ENCODE data around the gene POLD1. TPM values are rescaled to one million over a fixed set of nuclear protein-coding genes. Genes with fewer than 3 reads are reported as not detected.
A peak's percentile ranks its signal among the peaks of the same experiment; 100 is the strongest.

POLD1 gene
- total RNA-seq, 6 experiments from 2014 or later, result 21.7 to 37.8 (median 33.7) TPM

DNA sequence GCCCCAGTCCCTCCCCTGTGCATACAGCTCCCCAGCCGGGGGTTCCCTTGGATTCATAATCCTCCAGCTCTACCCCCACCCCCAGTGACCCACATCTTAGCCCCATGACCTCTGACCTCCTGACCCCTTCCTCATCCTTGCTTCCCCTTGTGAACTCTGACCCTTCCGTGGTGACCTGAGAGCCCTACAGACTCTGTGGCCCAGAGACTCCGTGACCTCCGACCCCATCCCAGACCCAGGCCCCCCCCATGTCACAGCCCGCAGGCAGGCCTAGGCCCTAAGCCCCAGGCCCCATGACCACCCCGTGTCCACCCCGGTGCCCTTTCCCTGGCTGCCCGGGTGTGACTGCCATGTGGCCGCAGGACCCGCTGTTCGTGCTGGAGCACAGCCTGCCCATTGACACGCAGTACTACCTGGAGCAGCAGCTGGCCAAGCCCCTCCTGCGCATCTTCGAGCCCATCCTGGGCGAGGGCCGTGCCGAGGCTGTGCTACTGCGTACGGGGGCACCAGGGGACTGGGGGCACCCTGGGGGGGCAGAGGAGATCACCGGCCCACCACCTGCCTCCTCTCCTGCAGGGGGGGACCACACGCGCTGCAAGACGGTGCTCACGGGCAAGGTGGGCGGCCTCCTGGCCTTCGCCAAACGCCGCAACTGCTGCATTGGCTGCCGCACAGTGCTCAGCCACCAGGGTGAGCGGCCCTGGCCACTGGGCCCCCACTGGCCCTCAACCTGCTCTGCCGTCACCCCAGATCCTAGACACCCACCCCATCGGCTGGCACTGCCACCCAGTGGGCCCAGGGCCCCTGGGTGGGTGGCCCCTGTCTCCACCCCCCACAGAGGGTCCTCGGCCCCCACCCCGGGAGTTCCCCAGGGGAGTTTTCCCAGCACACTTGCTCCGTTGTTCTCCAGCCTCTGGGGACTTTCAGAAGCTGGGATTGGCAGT lies 32.2 kb downstream of the POLD1 start:
- Mint-ChIP-seq H3K36me3 (ENCODE audit: low read depth) (peaks cover 11% of the 10 kb centered on the region; the same call in 1 of the 2 replicates), H3K9me3 (no peaks in the 10 kb centered on the region), H3K4me3 (no peak overlapping the region), H3K27ac (no peak overlapping the region), H3K27me3 (ENCODE audit: insufficient read depth) (peaks cover 6% of the 10 kb centered on the region), H3K4me1 (ENCODE audit: low read depth) (peaks cover 6% of the 10 kb centered on the region)
- no peak for DNase-seq
- TF ChIP-seq, protein P1, sequence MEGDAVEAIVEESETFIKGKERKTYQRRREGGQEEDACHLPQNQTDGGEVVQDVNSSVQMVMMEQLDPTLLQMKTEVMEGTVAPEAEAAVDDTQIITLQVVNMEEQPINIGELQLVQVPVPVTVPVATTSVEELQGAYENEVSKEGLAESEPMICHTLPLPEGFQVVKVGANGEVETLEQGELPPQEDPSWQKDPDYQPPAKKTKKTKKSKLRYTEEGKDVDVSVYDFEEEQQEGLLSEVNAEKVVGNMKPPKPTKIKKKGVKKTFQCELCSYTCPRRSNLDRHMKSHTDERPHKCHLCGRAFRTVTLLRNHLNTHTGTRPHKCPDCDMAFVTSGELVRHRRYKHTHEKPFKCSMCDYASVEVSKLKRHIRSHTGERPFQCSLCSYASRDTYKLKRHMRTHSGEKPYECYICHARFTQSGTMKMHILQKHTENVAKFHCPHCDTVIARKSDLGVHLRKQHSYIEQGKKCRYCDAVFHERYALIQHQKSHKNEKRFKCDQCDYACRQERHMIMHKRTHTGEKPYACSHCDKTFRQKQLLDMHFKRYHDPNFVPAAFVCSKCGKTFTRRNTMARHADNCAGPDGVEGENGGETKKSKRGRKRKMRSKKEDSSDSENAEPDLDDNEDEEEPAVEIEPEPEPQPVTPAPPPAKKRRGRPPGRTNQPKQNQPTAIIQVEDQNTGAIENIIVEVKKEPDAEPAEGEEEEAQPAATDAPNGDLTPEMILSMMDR (IDR thresholded peaks at IDR 0.05), result no peak

DNA sequence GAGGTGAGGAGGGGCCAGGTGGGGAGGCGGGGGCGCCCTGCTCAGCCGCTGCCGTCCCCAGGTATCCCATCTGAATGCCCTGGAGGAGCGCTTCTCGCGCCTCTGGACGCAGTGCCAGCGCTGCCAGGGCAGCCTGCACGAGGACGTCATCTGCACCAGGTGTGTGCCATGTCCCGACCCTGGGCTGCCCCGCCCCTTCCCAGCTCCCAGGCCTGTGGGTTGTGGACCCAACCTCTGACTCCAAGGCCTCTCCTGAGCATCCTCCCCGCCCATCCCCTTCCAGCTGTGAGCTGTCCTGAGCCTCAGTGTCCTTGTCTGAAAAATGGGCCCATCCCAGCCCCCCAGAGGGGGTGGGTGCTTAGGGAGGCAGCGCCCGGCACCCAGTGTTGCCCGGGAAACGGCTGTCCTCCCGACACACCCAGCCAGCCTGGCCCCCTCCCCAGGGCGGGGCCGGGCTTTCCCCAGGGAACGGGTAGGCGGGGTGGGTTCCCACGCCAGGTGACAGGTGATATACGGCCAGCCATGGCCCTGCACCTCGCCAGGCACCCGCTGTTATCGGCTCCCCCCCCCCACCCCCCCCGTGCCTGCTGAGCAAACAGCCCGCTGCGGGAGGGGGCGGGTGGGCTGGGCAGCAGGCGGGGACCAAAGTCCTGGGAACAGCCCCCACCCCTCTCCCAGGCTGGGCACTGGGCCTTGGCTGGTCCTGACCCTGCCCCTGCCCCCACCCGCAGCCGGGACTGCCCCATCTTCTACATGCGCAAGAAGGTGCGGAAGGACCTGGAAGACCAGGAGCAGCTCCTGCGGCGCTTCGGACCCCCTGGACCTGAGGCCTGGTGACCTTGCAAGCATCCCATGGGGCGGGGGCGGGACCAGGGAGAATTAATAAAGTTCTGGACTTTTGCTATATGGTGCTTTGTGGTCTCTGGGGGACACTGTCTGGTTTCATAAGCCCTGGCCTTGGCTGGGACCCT lies 33.2 kb downstream of the POLD1 start:
- no peaks in the 10 kb centered on the region for H3K9me3 Mint-ChIP-seq
- DNase-seq, result no peak
- peaks cover 6% of the 10 kb centered on the region for H3K4me1 Mint-ChIP-seq (ENCODE audit: low read depth)
- H3K4me3 Mint-ChIP-seq, result no peak overlapping the region
- TF ChIP-seq, protein P1 (IDR thresholded peaks at IDR 0.05), result no peak
- no peak overlapping the region for H3K27ac Mint-ChIP-seq
- peaks cover 6% of the 10 kb centered on the region for H3K27me3 Mint-ChIP-seq (ENCODE audit: insufficient read depth)
- H3K36me3 Mint-ChIP-seq (ENCODE audit: low read depth), result peaks cover 8% of the 10 kb centered on the region; the same call in 1 of the 2 replicates

DNA sequence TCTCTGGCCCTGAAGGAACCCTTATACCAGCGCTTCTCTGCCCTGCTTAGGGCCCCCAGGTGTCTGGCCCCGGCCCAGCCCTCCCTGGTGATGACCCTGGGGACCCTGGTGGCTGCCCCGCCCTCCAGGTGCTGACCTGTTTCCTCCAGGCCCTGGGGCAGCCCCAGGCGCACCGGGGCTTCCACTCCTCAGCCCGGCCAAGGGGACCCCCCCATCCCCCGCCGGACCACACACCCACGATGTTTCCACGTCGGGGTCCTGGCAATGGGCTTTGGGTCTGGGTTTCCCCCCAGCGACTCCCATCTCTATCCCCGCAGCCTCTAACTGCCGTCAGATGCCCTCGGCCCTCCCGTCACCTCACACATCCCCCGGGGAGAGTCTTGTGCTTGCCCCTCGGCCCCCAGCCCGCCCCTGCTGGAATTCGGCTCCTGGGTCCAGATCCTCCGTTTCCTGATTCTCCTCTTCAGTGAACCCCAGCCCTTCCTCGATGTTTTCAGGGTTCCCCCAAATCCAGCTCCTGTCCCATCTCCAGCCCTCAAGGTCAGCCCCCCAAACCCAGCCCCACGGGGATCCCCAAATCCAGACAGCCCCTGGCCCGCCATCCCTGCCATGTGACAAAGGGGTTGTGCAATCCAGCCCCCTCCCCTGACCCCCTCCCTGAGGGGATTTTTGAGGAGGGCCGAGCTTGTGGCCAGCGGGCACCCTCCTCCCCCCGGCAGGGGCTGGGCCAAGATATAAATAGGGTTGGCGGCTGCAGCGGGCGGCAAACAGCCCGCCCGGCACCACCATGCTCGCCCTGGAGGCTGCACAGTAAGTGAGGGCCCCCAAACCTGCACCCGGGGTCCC lies 34.3 kb downstream of the POLD1 start, which contains the start of gene SPIB:
SPIB (plus strand) TSS at position 763 of the 846 bp plus-strand sequence; CDS start at position 788, 25 bp downstream.
- no peaks in the 10 kb centered on the region for H3K36me3 Mint-ChIP-seq (ENCODE audit: low read depth)
- DNase-seq, result no peak
- TF ChIP-seq, protein P1 (IDR thresholded peaks at IDR 0.05), result no peak
- peaks cover 6% of the 10 kb centered on the region for H3K4me1 Mint-ChIP-seq (ENCODE audit: low read depth)
- H3K4me3 Mint-ChIP-seq, result peak within 1 kb of the TSS; percentile 42; the same call in 1 of the 2 replicates
- no peak within 1 kb of the TSS for H3K27ac Mint-ChIP-seq
- no peaks in the 10 kb centered on the region for H3K9me3 Mint-ChIP-seq
- H3K27me3 Mint-ChIP-seq (ENCODE audit: insufficient read depth), result peaks cover 6% of the 10 kb centered on the region

DNA sequence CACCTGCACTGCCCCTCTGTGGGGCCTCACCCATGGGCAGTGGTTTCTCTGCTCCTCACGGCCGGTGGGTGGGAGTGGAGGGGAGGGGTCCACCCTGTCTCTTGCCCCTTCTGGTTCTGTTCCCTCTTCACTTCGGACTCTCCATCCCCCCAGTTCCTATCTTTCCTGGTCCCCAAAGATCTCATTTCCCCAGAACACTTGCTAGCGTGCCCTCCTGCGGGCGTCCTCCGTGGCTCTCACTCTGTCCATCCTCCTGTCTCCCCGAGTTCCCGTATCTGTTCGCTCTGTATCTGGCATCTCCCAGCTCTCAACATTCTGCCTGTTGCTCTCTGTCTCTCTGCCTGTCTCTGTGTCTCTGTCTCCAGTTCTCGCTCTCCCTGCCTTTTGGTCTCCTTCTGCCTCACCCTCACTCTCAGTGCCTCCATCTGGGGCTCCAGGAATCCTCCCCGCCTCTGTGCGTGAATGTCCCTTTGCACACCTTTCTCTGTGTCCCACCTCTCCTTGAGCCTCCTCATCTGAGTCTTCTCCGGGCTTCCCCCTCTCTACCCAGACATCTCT lies 35.0 kb downstream of the POLD1 start:
- Mint-ChIP-seq H3K36me3 (ENCODE audit: low read depth) (no peaks in the 10 kb centered on the region), H3K4me1 (ENCODE audit: low read depth) (peaks cover 6% of the 10 kb centered on the region), H3K27ac (no peak overlapping the region), H3K9me3 (no peaks in the 10 kb centered on the region), H3K4me3 (peak overlapping the region; percentile 42; the same call in 1 of the 2 replicates), H3K27me3 (ENCODE audit: insufficient read depth) (peaks cover 4% of the 10 kb centered on the region)
- no peak for DNase-seq
- TF ChIP-seq, protein P1 (IDR thresholded peaks at IDR 0.05), result no peak
